Endodermal cell (in vitro differentiated cells): Measurements from ENCODE around the gene LARP4B. TPM values are rescaled to one million over a fixed set of nuclear protein-coding genes. Genes with fewer than 3 reads are reported as not detected.

Source experiments
- DNase-seq: peaks from one replicate; pipeline ENCODE4 v3.0.0-alpha.2; 2017
- H3K27ac ChIP-seq: 2 replicates; pipeline ENCODE4 v1.5.1; 2013; ENCODE audit warnings: mild to moderate bottlenecking, low read depth, low read length, moderate library complexity
- H3K27me3 ChIP-seq: 2 replicates; pipeline ENCODE4 v1.6.1; 2013; ENCODE audit warnings: mild to moderate bottlenecking, low read length, moderate library complexity; ENCODE audit not compliant: insufficient read depth, control insufficient read depth, poor library complexity, severe bottlenecking
- H3K36me3 ChIP-seq: 2 replicates; pipeline ENCODE4 v1.7.0; 2013; ENCODE audit warnings: mild to moderate bottlenecking, low read length, moderate library complexity; ENCODE audit not compliant: control insufficient read depth, insufficient read depth
- H3K4me1 ChIP-seq: one replicate; pipeline ENCODE4 v1.7.0; 2013; ENCODE audit warnings: low read length; ENCODE audit not compliant: control insufficient read depth, insufficient read depth
- H3K4me3 ChIP-seq: 2 replicates; pipeline ENCODE4 v1.5.1; 2013; ENCODE audit warnings: mild to moderate bottlenecking, low read length, moderate library complexity
- H3K9ac ChIP-seq: 2 replicates; pipeline ENCODE4 v1.6.1; 2013; ENCODE audit warnings: mild to moderate bottlenecking, low read length, moderate library complexity; ENCODE audit not compliant: poor library complexity, severe bottlenecking; ENCODE audit errors: extremely low read depth
- H3K9me3 ChIP-seq: 2 replicates; pipeline ENCODE4 v1.6.1; 2013; ENCODE audit warnings: mild to moderate bottlenecking, low read length, moderate library complexity; ENCODE audit not compliant: control insufficient read depth
- H3K27ac Mint-ChIP-seq: 2 replicates; pipeline ENCODE4 v1.8.0; 2020; ENCODE audit warnings: mixed read lengths
- H3K27me3 Mint-ChIP-seq: 2 replicates; pipeline ENCODE4 v1.8.0; 2021; ENCODE audit warnings: mild to moderate bottlenecking, mixed read lengths; ENCODE audit not compliant: insufficient read depth
- H3K36me3 Mint-ChIP-seq: 2 replicates; pipeline ENCODE4 v1.8.0; 2020; ENCODE audit warnings: low read depth, mixed read lengths
- H3K4me1 Mint-ChIP-seq: 2 replicates; pipeline ENCODE4 v1.8.0; 2020; ENCODE audit warnings: mixed read lengths
- H3K4me3 Mint-ChIP-seq: 2 replicates; pipeline ENCODE4 v1.8.0; 2020; ENCODE audit warnings: mild to moderate bottlenecking, moderate library complexity, mixed read lengths
- H3K9me3 Mint-ChIP-seq: 2 replicates; pipeline ENCODE4 v1.8.0; 2020; ENCODE audit warnings: mild to moderate bottlenecking, mixed read lengths
- CTCF ChIP-seq: fragments of 200-600 bp; sonication (generic); conservative IDR thresholded peaks from 2 replicates; pipeline ENCODE4 v1.5.0; 2021; ENCODE audit warnings: antibody characterized with exemption, mild to moderate bottlenecking
- WGBS, 2 experiments: methylation state at CpG; one replicate each; pipeline versions ENCODE4 v1.1.5 to v1.1.7; 2013; ENCODE audit warnings: missing lambda C conversion rate in 2 of 2, mixed read lengths in 1 of 2; ENCODE audit not compliant: insufficient coverage in 1 of 2, insufficient read length in 1 of 2; 5-methylcytosine and 5-hydroxymethylcytosine counted together
- total RNA-seq, 2 donors: library from RNA; stranded (reverse); fragmentation: NEBNext Ultra II Directional in 1 of 2; extraction: Animal tissue kit (Norgen Biotek cat#: 25700) in 1 of 2; gene quantifications; 2 replicates in 1 of 2; 3 replicates in 1 of 2; pipeline ENCODE4 v1.2.1, GENCODE V29; 2021

Gene LARP4B
- total RNA-seq, 2 donors from 2014 or later, result 94.1 to 94.3 TPM

DNA sequence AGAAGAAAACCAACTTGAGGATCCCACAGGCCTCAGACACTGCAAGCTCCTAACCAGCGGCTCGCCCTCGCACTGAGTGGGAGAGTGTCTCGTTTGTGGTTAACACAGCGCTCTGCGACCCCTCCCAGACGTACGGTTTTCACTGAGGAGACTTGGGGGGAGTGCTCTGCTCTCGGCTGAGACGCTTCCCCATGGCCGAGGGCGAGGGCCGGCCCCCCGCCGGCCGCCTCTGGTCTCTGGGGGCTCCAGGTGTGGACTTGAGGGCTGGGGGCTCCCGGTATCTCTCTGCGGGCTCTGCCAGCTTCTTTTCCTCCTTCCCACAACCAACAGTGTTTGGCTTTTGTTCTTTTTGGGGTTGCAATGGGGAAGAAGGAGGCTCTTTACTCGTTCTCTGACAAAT is 118.7 kb downstream of the LARP4B start:
- H3K27me3 Mint-ChIP-seq, result no peaks in the 10 kb centered on the region
- H3K27ac Mint-ChIP-seq, result no peak overlapping the region
- no peaks in the 10 kb centered on the region for H3K9me3 Mint-ChIP-seq
- H3K9me3 ChIP-seq, result no peaks in the 10 kb centered on the region
- no peaks in the 10 kb centered on the region for H3K4me1 Mint-ChIP-seq
- H3K36me3 Mint-ChIP-seq, result peaks cover 74% of the 10 kb centered on the region
- H3K4me3 ChIP-seq, result no peak overlapping the region
- no peak overlapping the region for H3K4me3 Mint-ChIP-seq
- H3K27ac ChIP-seq, result no peak overlapping the region
- TF ChIP-seq CTCF, result no peak
- 78 to 97% methylated on average over 7 to 14 of the region's 19 CpGs for whole genome bisulfite sequencing, 2 experiments
- H3K36me3 ChIP-seq, result peaks cover 93% of the 10 kb centered on the region
- H3K4me1 ChIP-seq, result no peaks in the 10 kb centered on the region
- no peaks in the 10 kb centered on the region for H3K27me3 ChIP-seq
- H3K9ac ChIP-seq, result no peak overlapping the region
- no peak for DNase-seq

DNA sequence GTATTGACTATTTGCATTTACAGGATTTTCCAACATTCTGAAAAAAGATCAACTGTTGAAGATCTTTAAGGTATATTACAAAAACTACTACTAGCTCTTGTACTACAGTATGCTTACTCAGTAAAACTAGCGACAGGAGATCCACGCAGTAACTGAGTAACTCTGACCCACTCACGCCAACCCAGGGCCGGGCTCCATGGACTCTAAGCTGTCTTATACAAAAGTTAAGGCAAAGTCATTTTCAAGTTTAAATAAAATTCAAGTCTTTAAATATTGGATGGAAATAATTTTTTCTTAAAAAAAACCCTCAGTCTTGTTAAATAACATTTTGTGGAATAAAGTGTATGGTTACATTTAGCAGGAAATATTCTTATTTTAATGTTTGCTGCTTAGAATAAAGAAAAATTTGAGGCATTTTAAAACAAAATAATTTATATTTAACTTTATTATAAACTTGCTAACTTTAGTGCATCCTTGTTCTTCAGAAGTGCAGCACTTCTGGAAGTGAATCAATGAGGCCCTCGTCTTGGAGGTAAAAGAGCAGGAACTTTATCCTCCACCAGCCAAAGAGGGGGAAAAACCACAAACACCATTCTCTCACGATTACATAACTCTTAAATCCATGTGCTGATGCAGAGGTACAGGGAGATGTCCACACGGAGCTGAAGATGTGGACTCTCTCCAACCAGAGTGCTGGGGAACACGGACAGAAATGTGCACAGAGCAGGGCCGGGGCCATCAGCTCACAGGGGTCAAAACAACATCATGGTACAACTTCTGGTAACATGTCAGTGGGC is 119.9 kb downstream of the LARP4B start:
- H3K27ac ChIP-seq, result no peak overlapping the region
- no peaks in the 10 kb centered on the region for H3K4me1 Mint-ChIP-seq
- no peaks in the 10 kb centered on the region for H3K9me3 Mint-ChIP-seq
- H3K36me3 ChIP-seq, result peaks cover 93% of the 10 kb centered on the region
- H3K9ac ChIP-seq, result no peak overlapping the region
- H3K4me3 Mint-ChIP-seq, result no peak overlapping the region
- no peaks in the 10 kb centered on the region for H3K27me3 Mint-ChIP-seq
- H3K4me3 ChIP-seq, result no peak overlapping the region
- H3K27me3 ChIP-seq, result no peaks in the 10 kb centered on the region
- 80 to 87% methylated on average over 1 to 9 of the region's 9 CpGs for WGBS, 2 experiments
- H3K9me3 ChIP-seq, result no peaks in the 10 kb centered on the region
- peaks cover 73% of the 10 kb centered on the region for H3K36me3 Mint-ChIP-seq
- no peak for TF ChIP-seq CTCF
- H3K27ac Mint-ChIP-seq, result peak overlapping the region; percentile 52
- no peak for DNase-seq
- no peaks in the 10 kb centered on the region for H3K4me1 ChIP-seq

DNA sequence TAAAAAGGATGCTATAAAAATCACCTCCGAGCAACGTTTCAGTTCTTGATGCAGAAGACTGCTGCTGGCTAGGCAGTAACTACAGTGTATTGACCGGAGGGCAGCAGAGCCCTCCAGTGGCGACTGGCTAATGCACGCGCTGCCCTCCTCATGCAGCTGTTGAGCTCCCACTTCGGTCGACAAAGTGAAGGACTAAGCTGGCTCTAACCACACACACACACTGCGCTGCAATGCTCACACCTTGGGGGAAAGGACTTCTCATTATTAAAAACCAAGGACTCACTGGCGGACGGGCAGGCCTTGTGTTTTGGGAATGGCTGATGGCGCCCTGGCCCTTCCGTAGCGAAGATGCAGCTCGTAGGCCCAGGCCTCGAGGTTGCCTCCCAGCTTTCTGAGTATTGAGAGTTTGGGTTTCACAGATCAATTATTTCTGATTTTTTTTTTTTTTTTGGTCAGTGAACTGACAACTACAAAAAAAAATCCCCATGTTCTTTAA is 121.1 kb downstream of the LARP4B start:
- Histone ChIP-seq H3K27ac (no peak overlapping the region), H3K9ac (no peak overlapping the region), H3K4me3 (no peak overlapping the region), H3K27me3 (no peaks in the 10 kb centered on the region), H3K36me3 (peaks cover 92% of the 10 kb centered on the region), H3K4me1 (no peaks in the 10 kb centered on the region), H3K9me3 (no peaks in the 10 kb centered on the region)
- no peaks in the 10 kb centered on the region for H3K27me3 Mint-ChIP-seq
- H3K9me3 Mint-ChIP-seq, result no peaks in the 10 kb centered on the region
- peak overlapping the region; percentile 74 for H3K27ac Mint-ChIP-seq
- H3K36me3 Mint-ChIP-seq, result peaks cover 71% of the 10 kb centered on the region
- H3K4me3 Mint-ChIP-seq, result no peak overlapping the region
- 79 to 83% methylated on average over 8 to 16 of the region's 16 CpGs for WGBS, 2 experiments
- no peaks in the 10 kb centered on the region for H3K4me1 Mint-ChIP-seq
- TF ChIP-seq CTCF, result peak; percentile 83
- DNase-seq, result peak; percentile 83
